ENCODE measurements around the gene CDPF1.

- TF ChIP-seq POLR2A (IDR thresholded peaks at IDR 0.05; ENCODE audit: low read depth, low read length): no peak
- no peak for TF ChIP-seq POLR2AphosphoS5 (IDR thresholded peaks at IDR 0.05; ENCODE audit: low read depth, low read length)
- no peak for TF ChIP-seq TAF1 (IDR thresholded peaks at IDR 0.05; ENCODE audit: borderline replicate concordance, low read depth, low read length)
Measured at GRCh38 chr22:46273432-46274148, 23.5 kb upstream of the CDPF1 start.
